Stimulated activated CD8-positive, alpha-beta memory T cell treated with anti-CD3 and anti-CD28 coated beads, Interleukin-7, amount 100 ng/mL, for 4 hours (primary cell): Measurements from ENCODE around the gene ISOC2.
"Not testable (repeated sequence)": the region's sequence is repeated elsewhere in the genome, so short reads cannot be mapped to it uniquely, and the experiment has no call there.

Source experiments
- DNase-seq, 2 donors: peaks; one replicate each; pipeline ENCODE4 v3.0.0-alpha.2; 2020; ENCODE audit warnings: low read depth in 2 of 2

ISOC2 gene, protein sequence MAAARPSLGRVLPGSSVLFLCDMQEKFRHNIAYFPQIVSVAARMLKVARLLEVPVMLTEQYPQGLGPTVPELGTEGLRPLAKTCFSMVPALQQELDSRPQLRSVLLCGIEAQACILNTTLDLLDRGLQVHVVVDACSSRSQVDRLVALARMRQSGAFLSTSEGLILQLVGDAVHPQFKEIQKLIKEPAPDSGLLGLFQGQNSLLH

DNA sequence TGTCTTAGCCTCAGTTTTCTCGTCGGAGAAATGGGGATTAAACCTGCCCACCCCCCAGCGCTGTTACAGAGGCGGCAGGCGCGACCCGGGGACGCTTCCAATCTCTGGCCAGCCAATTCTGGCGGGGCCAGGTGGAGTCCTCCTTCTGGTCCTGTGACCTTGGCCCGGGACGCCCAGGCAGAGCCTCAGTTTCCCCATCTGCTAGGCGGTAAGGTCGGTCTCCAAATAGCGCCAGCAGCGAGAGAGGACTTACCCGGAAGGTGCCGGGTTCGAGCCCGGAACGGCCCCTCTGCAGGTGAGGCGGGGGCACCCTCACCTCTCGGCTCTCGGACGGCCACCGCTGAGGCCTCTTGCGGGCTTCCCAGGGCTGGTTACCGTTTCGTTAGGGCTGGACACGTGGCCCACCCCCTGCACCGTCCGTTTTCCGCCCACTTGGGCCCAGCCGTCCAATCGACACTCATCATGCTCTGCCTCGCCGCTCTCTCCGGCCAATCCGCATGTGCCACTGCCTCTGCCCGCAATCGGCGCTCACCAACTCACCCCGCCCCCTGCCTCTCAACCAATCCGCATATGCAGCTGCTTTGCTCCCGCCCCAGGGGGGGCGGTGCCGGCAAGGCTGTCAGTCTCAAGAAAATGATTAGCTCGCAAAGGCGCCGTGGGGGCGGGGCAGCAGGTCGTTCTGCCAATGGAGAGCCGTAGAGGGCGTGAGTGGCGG lies at the start of gene ISOC2:
ISOC2 (minus strand) TSS at position 384 of the 715 bp plus-strand sequence. CDS start 5,156 bp downstream, outside the sequence.
- DNase-seq = peak; percentile 100

DNA sequence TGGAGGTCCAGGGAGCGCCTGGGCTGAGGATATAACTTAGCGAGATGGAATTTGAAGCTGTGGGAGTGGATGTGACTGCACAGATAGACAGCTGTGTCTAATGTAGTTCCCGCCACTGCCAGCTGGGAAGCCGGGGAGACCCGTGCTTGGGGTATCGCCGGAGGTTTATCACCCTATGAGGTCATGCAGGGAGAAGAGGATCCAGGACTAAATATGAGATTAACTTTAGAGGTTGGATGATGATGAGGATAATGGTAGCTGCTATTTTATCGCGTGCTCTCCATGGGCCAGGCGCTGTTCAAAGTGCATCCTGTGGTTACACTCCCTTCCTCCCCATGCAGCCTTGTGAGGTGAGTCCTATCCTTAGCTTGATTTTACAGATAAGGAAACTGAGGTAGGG lies 46.7 kb upstream of the ISOC2 start:
- no peak for DNase-seq

DNA sequence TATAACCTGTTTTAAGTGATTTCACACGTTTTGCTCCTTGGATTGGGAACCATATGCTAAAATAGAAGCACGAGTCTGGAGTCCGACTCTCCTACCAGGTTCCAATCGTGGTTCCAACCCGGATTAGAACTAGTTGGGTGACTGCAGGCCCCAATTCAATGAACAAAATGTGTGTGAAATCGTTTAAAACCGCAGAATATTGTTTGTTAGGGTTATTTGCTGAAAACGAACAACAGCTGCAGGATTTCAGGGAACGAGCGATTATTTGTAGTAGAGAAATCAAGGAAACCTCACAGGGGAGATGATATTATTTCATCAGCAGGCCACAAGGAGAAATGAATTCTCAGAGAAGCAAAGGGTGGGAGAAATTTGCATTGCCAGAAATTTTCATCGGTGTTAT lies 43.5 kb upstream of the ISOC2 start:
- DNase-seq = no peak

DNA sequence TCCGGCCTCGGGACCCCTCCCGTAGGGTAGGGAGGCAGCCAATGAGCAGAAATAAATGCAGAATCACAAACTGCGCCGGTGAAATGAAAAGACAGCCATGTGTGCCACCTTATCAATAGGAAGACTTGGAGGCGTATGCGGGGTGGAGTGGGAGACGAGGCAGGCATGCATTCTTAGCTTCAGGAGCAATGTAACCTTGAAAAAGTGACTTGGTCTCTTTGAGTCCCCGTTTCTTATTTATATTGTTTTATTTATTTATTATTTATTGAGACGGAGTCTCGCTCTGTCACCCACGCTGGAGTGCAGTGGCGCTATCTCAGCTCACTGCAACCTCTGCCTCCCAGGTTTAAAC lies 42.8 kb upstream of the ISOC2 start:
- no peak for DNase-seq

DNA sequence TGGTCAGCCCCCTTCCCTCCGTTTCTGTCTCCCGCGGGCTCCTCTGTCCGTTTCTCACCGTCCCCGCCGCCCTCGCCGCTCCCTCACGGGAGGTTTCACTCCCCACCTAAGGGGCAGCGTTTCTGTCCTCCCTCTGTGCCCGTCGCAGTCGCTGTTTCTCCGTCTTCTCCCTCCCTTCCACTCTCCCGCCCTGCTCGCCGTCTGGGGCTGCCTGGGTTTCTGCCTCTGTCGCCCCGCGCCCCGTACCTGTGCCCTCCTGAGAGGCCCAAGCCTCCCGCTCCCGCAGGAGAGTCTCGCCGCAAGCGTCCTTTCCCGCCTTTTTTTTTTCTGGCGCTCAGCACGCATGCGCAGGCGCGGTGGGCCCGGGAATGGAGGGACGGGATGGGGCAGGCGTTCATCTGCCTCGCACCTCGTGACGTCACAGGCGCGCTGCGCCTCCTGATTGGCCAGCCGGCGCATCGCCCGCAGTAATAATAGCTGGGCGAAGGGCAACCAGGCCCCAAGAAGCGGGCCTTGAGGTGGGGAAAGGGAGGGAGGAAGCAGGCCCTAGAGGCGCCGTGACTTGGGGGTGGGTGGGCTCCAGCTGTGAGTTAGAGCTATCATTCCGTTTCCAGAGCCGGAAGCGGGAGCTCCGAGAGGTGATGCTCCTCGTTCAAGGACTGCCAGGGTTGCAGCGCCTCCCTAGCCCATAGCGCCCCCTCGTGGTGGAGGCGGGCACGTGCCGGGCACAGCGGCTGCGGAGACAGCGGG lies 42.2 kb upstream of the ISOC2 start:
- DNase-seq = peak; percentile 81 to 88

DNA sequence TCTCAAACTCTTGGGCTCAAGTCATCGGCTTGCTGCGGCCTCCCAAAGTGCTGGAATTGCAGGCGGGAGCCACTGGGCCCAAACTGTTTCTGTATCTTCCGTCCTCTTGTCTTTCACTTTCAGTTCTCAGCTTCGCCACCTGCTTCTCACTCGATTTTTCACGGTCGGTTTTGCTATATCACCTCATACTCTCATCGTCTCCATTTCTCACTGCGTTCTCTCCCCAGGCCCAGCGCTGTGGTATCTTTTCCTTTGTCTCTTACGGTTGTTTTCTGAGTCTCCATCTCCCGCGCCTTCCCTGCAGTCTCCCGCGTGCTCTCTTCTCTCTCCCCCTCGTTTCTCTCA lies 41.7 kb upstream of the ISOC2 start:
- no peak for DNase-seq

DNA sequence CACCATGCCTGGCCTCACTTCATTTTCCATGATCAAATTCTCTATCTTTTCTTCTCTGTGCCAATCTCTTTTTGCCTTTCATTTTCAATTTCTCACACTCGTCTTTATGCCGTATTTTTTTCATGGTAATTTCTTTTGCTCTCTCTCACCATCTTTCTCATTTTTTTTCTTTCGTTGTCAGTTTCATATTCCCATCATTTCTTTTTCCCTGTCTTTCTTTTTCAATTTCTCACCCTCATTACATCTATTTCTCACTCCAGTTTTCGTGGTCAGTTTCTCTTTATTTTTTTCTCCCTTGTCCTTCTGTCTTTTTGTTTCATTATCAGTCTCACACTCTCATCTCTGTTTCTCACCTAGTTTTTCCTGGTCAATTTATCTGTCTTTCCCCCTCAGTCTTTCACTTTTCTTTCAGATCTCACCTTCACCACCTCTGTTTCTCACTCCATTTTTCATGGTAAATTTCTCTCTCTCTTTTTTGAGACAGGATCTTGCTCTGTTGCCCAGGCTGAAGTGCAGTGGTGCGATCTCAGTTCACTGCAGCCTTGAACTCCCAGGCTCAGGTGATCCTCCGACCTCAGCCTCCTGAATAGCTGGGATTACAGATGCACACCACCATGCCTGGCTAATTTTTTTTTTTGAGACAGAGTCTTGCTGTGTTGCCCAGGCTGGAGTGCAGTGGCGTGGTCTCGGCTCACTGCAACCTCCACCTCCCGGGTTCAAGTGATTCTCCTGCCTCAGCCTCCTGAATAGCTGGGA lies 40.9 kb upstream of the ISOC2 start:
- DNase-seq = no peak

DNA sequence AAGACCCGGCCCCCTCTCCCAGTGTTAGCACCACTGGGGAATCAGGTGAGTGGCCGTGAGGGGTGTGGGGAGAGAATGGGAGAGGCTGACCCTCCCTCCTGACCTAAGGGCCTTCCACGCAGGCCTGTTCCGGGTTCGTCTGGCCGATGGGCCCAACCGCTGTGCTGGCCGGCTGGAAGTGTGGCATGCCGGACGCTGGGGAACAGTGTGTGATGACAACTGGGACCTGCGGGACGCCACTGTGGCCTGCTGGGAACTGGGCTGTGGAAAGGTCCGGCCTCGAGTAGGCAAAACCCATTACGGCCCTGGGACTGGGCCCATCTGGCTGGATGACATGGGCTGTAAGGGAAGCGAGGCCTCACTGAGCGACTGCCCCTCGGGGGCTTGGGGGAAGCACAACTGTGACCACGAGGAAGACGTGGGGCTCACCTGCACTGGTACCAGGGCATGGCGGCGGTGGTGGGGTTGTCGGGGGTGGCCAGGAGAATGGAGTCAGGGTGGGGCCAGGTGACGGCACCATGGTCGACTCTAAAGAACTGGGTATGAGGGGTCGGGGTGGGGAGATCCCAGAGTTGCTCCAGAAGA lies 39.0 kb upstream of the ISOC2 start:
- no peak for DNase-seq

DNA sequence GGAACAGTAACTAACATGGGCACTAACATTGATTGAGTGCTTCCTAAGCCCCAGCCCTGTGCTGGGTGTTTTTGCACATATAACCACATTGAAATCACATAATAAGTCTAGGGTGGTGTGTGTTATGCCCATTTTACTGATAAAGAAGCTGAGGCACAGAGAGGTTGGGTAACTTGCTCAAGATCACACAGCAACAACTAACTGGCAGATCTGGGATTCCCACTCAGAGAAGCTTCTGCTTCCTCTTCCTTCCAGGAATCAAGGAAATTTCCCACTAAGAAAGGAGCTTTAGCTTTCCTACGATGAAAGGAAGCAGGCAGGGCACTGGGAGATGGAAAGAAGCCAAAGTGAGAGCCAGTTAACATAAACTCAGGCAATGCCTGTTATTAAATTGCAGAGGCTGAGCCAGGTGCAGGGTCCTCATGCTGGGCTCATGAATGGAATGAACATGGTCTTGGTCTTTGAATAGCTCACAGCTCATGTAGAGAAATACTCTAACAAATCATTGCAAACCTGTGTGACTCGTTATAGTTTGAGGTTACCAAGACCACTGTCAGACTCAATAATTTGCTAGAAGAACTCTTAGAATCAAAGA lies 36.9 kb upstream of the ISOC2 start:
- DNase-seq = no peak

DNA sequence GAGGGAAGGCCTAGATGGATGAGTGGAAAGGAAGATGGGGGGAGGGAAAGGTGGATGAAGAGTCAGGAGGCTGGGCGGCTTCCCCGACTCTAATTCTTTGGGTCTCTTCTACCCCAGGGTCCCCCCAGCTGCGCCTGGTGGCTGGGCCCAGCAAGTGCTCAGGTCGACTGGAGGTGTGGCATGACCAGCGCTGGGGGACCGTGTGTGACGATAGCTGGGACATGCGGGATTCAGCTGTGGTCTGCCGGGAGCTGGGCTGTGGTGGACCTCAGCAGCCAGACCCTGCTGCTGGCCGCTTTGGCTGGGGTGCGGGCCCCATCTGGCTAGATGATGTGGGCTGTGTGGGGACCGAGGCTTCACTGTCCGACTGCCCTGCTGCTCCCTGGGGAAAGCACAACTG lies 36.3 kb upstream of the ISOC2 start:
- no peak for DNase-seq

DNA sequence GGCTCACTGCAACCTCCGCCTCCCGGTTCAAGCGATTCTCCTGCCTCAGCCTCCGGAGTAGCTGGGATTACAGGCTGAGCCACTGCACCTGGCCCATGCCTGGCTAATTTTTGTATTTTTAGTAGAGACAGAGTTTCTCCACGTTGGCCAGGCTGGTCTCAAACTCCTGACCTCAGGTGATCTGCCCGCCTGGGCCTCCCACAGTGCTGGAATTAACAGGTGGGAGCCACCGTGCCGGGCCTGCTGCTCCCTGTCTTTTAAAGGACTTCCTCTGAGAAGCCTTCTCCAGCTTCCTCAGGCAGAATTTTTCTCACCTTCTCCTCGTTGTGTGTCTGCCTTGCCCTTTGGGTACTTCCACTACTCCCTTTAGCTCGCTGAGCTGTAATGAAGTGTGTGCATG lies 35.4 kb upstream of the ISOC2 start:
- not testable (repeated sequence) for DNase-seq

DNA sequence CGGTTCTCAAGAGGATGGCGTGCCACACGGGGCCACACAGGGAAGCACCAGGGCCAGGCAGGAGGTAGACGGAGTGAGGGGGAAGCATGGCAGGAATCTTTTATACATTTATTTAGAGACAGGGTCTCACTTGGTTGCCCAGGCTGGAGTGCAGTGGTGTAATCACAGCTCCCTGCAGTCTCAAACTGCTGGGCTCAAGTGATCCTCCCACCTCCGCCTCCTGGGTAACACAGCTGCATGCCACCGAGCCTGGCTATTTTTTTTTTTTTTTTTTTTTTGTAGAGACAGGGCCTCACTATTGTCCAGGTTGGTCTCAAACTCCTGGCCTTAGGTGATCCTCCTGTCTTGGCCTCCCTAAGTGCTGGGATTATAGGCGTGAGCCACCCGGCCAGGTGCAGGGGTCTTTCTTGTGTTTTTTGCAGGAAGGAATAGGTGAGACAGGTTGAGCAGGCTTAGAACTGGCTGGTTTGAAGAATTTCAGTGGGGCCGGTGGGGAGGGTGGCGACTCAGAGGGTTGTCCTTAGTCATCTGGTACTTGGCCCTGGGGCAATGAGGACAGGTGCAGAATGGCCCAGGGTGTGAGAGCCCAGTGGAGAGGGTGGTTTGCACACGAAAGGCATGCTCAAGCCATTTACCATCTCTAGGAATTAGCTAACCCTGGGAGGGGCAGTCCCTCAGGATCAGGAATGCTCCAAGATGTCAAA lies 34.4 kb upstream of the ISOC2 start:
- no peak for DNase-seq

DNA sequence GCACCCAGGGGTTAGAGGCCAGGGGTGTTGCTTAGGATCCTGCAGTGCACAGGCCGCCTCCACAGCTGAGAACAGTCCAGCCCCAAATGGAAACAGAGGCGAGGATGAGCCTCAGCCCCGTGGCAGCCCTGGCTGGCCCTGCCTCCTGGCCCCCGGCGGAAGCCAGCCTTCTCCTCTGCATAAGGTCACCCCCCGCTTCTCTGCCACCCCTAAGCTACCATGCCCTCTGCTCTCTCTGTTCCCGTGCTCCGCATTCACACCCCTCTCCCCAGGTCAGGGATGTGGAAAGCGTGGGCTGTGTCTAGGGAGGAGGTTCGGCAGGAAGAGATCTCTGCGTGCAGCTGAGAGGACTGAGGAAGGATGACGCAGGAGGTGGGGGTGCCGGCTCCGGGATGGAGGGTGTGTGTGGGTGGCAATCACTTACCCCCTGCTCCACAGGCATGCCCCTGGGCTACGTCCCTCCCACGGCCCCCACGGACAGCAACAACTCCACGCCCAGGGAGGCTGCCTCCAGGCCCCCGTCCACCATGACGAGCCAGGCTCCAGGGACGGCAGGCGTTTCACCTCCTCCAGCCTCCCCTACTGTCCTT lies 32.8 kb upstream of the ISOC2 start:
- no peak for DNase-seq

DNA sequence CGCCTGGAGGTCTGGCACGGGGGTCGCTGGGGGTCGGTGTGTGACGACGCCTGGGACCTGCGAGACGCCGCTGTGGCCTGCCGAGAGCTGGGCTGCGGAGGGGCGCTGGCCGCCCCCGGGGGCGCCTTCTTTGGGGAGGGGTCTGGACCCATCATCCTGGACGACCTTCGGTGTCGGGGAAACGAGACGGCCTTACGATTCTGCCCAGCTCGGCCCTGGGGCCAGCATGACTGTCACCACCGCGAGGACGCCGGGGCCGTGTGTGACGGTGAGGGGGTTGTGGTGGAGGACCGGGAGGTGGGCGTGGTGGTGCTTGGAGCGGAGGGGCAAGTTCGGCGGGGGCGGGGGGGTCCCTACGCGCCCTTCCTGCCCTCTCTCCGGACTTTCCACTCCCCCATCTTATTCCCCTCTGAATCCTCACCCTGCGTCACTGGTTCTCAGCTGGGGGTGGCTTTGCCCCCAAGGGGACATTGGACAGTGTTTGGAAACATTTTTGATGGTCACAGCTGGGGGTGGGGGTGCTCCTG lies 32.3 kb upstream of the ISOC2 start:
- no peak for DNase-seq

DNA sequence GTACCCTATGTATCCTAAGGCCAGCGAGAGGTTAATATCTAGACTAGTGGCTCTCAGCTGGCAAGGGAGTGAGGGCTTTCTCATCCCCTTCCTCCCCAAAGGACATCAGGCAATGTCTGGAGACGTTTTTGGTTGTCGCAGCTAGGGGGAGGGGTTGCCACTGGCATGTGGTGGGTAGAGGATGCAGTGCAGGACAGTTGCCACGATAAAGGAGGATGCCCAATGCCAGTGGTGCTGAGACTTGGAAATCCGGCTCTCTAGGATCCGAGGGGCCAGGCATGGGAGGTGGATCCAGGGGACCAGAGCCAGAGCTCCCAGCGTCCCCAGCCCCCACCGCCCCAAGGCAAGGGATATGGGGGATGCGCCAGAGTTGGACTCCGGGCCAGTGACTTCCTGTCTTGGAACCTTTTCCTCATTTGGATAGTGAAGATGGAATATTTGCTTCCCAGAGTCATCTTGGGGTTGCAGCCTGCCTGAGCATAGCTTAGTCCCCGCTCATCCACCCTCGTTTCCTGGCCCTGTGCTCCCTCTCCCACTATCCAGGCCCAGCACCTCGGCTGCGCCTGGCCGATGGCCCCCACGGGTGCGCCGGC lies 31.7 kb upstream of the ISOC2 start:
- DNase-seq = no peak

DNA sequence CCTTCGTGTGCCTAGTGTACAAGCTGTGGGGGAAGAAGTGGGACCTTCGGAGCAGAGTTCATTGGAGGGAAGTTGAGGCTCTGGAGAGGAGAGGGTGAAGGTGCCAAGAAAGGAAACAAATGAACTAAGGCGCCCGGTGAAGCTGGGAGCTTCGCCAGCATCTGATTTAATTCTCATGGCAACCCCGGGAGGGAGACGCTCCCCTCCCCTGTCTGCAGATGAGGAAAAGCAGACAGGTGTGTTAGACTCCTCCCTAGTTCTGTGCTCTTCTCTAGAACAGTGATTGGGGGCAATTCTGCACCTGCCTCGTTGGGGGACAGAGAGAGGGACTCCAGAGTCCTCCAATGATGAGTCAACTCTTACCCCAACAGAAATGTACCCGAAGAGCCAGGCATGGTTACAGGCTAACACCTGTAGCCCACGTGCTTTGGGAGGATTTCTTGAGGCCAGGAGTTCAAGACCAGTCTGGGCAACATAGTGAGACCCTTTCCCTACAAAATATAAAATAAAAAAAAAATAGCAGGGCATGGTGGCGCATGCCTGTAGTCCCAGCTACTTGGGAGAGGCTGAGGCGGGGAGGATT lies 31.0 kb upstream of the ISOC2 start:
- no peak for DNase-seq

DNA sequence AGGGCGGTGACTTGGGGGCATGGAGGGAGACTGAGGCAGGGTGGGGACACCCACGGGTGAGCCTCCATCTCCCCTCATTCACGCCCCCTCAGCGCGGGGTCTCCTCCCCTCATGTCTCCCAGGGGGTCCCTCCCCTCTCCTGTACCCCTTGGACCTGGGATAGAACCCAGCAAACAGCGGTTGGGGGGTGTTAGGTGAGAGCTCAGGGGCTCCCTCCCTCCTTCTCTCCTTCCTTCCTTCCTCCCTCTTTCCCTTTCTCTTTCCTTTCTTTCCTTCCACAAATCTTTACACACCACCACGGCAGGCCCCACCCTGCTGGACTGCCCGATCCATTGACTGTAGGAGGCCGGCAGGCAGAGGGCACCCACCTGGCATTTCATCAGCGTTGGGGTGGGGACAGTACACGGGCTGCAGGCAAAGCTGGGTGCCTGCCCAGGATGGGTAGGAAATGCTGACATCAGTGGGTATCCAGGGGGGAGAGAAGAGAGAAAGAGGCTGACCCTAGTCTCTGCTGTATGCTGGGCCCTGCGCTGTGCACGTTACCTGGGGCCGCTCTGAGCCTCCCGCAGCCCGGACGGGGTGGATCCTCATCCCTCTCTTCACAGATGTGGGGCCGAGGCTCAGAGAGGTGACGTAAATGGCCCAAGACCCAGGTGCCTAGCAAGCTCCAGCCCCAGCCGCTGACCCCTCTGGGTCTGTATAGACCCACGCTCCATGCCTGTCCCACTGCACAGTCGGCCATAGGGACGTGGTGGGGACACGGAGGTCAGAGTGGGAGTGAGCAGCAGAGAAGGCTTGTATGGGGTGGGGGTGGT lies 30.3 kb upstream of the ISOC2 start:
- DNase-seq = no peak

DNA sequence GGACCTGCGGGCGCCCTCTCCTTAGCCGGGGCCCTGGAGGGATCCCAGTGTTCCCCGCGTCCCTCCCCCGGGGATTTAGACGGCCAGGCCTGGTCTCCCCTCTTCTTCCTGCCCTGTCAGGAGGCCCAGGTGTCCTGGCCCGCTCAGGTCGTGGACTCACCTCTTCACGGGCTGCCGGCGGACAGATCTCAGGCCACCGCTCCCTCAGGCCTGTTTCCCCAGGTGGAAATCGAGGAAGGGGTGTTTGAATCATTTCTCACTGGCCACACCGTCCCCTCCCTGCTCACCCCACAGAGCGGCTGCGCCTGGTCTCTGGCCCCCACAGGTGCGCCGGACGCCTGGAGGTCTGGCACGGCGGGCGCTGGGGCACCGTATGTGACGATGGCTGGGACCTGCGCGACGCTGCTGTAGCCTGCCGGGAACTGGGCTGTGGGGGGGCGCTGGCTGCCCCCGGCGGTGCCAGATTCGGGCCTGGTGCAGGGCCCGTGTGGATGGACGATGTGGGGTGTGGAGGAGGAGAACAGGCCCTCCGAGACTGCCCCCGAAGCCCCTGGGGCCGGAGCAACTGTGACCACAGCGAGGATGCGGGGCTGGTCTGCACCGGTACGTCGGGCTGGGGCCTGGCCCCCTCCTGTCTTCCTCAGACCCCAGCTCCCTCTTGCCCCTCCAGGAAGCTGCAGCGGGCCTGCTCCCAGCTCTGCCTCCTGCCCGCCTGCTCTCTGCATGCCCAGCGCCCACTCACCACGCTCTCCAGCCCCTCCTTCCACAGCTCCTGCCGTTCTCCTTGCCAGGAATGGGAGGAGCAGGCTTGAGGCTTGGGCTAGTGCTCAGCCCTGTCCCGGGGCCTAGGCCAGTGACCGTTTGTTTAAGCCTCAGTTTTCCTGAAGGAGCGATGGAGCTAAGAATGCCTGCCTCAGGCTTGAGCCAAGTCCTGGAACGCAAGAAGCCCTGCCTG lies 29.3 kb upstream of the ISOC2 start:
- DNase-seq = no peak
